Osteoblast (primary cell): ENCODE results near the gene EPHA1. TPM values are rescaled to one million over a fixed set of nuclear protein-coding genes. Genes with fewer than 3 reads are reported as not detected.

Source experiments
- DNase-seq: peaks from one replicate; pipeline ENCODE4 v3.0.0; 2011; ENCODE audit warnings: low spot score, mixed read lengths; ENCODE audit not compliant: insufficient read length; ENCODE audit errors: missing footprints
- H2AFZ ChIP-seq: 2 replicates; pipeline ENCODE4 v1.6.0; 2011; ENCODE audit warnings: mild to moderate bottlenecking, low read length
- H3K27ac ChIP-seq: 2 replicates; pipeline ENCODE4 v1.5.1; 2011; ENCODE audit warnings: mild to moderate bottlenecking, low read depth, low read length, moderate library complexity
- H3K27me3 ChIP-seq: 2 replicates; pipeline ENCODE4 v1.6.0; 2012; ENCODE audit warnings: mild to moderate bottlenecking, control low read depth, inconsistent platforms, low read length, moderate library complexity; ENCODE audit not compliant: insufficient read depth
- H3K36me3 ChIP-seq: 2 replicates; pipeline ENCODE4 v1.5.1; 2011; ENCODE audit warnings: mild to moderate bottlenecking, low read length, control low read depth, moderate library complexity; ENCODE audit not compliant: insufficient read depth
- H3K4me1 ChIP-seq: 2 replicates; pipeline ENCODE4 v1.5.1; 2011; ENCODE audit warnings: mild to moderate bottlenecking, low read length, control low read depth, moderate library complexity; ENCODE audit not compliant: insufficient read depth
- H3K4me2 ChIP-seq: 2 replicates; pipeline ENCODE4 v1.6.0; 2011; ENCODE audit warnings: mild to moderate bottlenecking, low read length; ENCODE audit not compliant: insufficient read depth
- H3K4me3 ChIP-seq: fragments of 200-600 bp; sonication (generic); 3 replicates; pipeline ENCODE4 v1.5.1; 2012; ENCODE audit warnings: mild to moderate bottlenecking, low read length, inconsistent platforms; ENCODE audit not compliant: insufficient read depth
- H3K79me2 ChIP-seq: 2 replicates; pipeline ENCODE4 v1.6.0; 2012; ENCODE audit warnings: mild to moderate bottlenecking, low read length, control low read depth, inconsistent platforms; ENCODE audit not compliant: insufficient read depth
- H3K9me3 ChIP-seq: 2 replicates; pipeline ENCODE4 v1.5.1; 2011; ENCODE audit warnings: low read depth, low read length, control low read depth
- H4K20me1 ChIP-seq: 2 replicates; pipeline ENCODE4 v1.6.0; 2012; ENCODE audit warnings: mild to moderate bottlenecking, low read length, control low read depth; ENCODE audit not compliant: insufficient read depth
- CTCF ChIP-seq: IDR thresholded peaks from 2 replicates; pipeline ENCODE4 v1.5.1; 2011; ENCODE audit warnings: mild to moderate bottlenecking, low read depth, low read length, moderate library complexity; ENCODE audit errors: extremely low read depth
- total RNA-seq: library from RNA; depleted of rRNA; stranded (reverse); fragments of >200 nt; gene quantifications from 2 replicates; pipeline ENCODE4 v1.2.3, GENCODE V29; 2012

EPHA1 gene
- total RNA-seq, 1 donor = not detected

DNA sequence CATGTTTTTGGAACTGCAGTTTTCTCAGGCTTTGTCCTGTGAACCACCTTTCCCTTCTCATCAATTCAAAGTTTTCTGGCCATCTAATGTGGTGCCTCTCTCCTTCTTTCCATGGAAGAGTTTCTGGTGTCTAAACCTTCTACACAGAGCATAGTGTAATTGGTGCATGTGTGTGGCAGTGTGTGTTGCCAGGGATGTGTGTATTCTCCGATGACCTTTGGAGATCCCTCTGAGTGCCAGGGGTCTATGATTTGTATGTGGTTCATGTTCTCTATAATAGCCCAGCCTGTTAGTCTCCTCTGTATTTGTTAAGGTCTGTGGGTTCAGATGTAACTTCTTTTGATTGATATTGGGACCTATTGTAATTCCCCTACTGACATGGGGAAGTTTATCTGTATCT lies 36.1 kb upstream of the EPHA1 start:
- H3K4me3 ChIP-seq = no peak overlapping the region
- no peak for TF ChIP-seq CTCF
- H3K4me2 ChIP-seq = no peak overlapping the region
- no peak overlapping the region for H3K27ac ChIP-seq
- H3K36me3 ChIP-seq = no peaks in the 10 kb centered on the region
- H3K27me3 ChIP-seq = peaks cover 42% of the 10 kb centered on the region
- DNase-seq = no peak
- no peak overlapping the region for H2AFZ ChIP-seq
- no peaks in the 10 kb centered on the region for H3K4me1 ChIP-seq
- no peaks in the 10 kb centered on the region for H3K9me3 ChIP-seq
- no peaks in the 10 kb centered on the region for H3K79me2 ChIP-seq
- H4K20me1 ChIP-seq = no peaks in the 10 kb centered on the region

DNA sequence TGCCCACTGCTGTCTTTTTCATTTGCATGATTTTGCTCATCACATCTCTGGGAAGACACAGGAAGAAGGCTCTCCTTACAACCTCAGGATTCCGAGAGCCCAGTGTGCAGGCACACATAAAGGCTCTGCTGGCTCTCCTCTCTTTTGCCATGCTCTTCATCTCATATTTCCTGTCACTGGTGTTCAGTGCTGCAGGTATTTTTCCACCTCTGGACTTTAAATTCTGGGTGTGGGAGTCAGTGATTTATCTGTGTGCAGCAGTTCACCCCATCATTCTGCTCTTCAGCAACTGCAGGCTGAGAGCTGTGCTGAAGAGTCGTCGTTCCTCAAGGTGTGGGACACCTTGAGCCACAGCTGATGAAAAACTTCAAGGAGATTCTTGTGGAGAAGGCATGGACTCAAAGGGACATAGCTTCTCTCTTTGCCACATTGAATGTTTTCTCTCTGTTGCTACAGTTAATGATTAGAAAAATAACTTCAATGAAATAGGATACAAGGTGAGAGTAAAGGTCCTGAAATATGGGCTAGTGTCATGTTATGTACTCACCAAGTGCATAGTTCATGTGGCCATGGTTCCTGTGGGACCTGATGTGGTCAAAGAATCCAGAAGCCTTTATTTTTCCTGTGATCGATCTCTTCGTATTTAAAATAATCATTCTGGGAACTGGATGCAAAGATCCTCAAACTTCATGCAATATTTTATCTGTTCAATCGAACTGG lies 35.6 kb upstream of the EPHA1 start:
- Histone ChIP-seq H3K9me3 (no peaks in the 10 kb centered on the region), H3K4me3 (no peak overlapping the region), H3K36me3 (no peaks in the 10 kb centered on the region), H3K27ac (no peak overlapping the region), H3K27me3 (peaks cover 42% of the 10 kb centered on the region), H3K4me1 (no peaks in the 10 kb centered on the region), H3K79me2 (no peaks in the 10 kb centered on the region), H3K4me2 (no peak overlapping the region), H4K20me1 (no peaks in the 10 kb centered on the region), H2AFZ (no peak overlapping the region)
- no peak for TF ChIP-seq CTCF
- DNase-seq = no peak

DNA sequence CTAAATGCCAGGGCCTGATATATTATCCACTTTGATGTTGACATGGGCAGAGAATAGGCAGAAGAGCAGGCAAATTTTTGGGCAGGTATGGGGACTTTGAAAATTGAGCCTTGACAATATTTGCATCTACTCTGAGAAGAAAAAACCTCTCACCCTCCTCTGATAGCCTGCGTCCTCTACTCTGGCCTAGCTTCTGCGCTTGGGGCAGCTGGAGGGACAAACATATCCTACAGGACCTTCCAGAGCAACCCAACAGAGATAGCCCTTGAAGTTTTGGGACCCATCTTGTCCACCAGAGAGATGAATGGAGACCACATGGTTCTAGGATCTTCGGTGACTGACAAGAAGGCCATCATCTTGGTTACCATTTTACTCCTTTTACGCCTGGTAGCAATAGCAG lies 34.5 kb upstream of the EPHA1 start, which contains the start of gene TAS2R60:
Gene TAS2R60, plus strand, starts transcription at position 301 of the 400 bp plus-strand sequence. Its CDS starts 0 bp downstream, at position 301.
- H3K27me3 ChIP-seq = peaks cover 42% of the 10 kb centered on the region
- no peaks in the 10 kb centered on the region for H4K20me1 ChIP-seq
- H3K36me3 ChIP-seq = no peaks in the 10 kb centered on the region
- H3K27ac ChIP-seq = no peak within 1 kb of the TSS
- H3K79me2 ChIP-seq = no peaks in the 10 kb centered on the region
- H3K4me3 ChIP-seq = no peak within 1 kb of the TSS
- TF ChIP-seq CTCF = no peak
- no peak within 1 kb of the TSS for H3K4me2 ChIP-seq
- H3K9me3 ChIP-seq = no peaks in the 10 kb centered on the region
- DNase-seq = no peak
- H3K4me1 ChIP-seq = no peaks in the 10 kb centered on the region
- H2AFZ ChIP-seq = no peak within 1 kb of the TSS

DNA sequence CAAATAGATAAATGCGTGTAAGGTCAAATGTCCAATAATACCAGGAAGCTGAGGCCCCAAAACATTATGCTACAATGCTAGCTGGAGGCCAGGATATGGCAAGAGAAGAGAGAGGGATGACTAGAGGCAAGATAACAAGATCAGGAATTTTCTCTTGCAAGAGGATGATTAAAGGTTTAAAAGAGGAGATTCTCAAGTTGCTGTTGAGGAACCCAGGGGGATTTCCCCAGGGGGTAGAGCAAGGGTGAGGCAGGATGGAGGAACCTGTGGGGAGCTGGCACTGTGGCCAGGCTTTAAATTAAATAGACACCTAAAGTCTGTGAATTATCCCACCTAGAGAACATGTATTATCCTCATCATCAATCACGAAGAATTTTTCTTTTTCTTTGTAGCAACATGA lies 31.2 kb upstream of the EPHA1 start:
- H3K9me3 ChIP-seq = no peaks in the 10 kb centered on the region

More for the DNA sequence above, 31.2 kb upstream of the EPHA1 start:
- H3K4me1 ChIP-seq = no peaks in the 10 kb centered on the region
- peaks cover 20% of the 10 kb centered on the region for H3K27me3 ChIP-seq
- H2AFZ ChIP-seq = no peak overlapping the region
- no peak overlapping the region for H3K4me3 ChIP-seq
- H3K27ac ChIP-seq = no peak overlapping the region
- no peaks in the 10 kb centered on the region for H4K20me1 ChIP-seq
- DNase-seq = no peak
- no peak for TF ChIP-seq CTCF
- H3K4me2 ChIP-seq = no peak overlapping the region
- H3K79me2 ChIP-seq = no peaks in the 10 kb centered on the region
- H3K36me3 ChIP-seq = no peaks in the 10 kb centered on the region
